Stimulated activated CD4-positive, alpha-beta T cell treated with anti-CD3 and anti-CD28 coated beads, Interleukin-15, amount 100 ng/mL, for 48 hours (primary cell): ENCODE data around the gene BIN2.
A peak's percentile ranks its signal among the peaks of the same experiment; 100 is the strongest.
"Not testable (repeated sequence)": the region's sequence is repeated elsewhere in the genome, so short reads cannot be mapped to it uniquely, and the experiment has no call there.

Experiments
- DNase-seq, 2 donors: peaks; one replicate each; pipeline ENCODE4 v3.0.0-alpha.2; 2020; ENCODE audit warnings: low read depth in 2 of 2

The BIN2 gene

DNA sequence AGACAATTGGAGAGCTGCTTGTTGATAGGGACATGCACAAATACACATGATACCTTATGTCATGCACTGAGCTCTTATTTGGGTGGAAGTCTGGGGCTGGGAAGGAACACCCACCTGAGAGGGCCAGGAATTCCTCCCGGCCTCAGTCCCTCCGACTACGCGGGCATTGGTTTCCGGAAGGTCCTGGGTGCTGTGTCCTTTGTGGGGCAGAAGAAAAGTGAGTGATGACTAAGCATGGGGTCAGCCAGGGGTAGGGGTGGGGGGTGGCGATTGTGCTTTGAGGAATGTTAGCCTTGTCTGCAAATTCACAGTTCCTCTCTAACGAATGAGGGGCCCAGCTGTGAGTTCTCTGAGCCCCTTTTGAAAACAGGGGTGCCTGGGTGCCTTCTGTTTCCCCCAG, 21.7 kb upstream of the BIN2 start:
- DNase-seq: no peak

DNA sequence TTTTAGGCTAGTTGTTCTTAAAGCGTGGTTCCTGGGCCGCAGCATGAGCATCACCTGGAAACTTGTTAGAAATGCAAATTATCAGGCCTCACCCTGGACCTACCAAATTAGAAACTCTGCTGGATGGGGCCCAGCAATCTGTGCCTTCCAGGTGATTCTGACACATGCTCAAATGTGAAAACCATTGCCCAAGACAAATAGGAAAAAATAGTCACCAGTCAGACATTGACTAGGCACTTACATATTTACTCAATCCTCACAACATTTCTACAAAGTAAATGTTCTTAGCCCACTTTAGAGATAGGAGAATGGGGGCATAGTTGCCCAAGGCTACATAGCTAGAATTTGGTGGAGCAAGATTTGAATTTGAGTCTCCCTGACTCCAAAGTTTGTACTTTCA, 19.2 kb upstream of the BIN2 start:
- DNase-seq: no peak

DNA sequence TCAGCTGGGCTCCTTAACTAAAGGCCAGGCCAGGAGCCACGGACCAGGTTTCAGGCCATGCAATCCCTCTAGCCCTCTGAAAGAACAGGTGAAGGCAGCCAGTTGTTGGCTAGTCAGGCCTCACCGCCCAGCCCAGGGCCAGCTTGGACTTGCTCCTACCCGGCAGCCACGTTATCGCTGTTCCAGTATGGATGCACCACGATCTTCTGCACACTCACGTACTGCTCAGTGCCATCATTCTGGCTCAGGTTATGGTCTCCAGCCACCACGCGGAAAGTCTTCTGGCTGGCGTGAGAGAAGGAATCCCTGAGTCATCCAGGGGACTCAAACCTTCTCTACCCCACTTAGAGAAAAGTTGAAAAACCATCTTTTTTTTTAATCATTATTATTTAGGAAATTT, 18.4 kb upstream of the BIN2 start:
- DNase-seq: no peak

DNA sequence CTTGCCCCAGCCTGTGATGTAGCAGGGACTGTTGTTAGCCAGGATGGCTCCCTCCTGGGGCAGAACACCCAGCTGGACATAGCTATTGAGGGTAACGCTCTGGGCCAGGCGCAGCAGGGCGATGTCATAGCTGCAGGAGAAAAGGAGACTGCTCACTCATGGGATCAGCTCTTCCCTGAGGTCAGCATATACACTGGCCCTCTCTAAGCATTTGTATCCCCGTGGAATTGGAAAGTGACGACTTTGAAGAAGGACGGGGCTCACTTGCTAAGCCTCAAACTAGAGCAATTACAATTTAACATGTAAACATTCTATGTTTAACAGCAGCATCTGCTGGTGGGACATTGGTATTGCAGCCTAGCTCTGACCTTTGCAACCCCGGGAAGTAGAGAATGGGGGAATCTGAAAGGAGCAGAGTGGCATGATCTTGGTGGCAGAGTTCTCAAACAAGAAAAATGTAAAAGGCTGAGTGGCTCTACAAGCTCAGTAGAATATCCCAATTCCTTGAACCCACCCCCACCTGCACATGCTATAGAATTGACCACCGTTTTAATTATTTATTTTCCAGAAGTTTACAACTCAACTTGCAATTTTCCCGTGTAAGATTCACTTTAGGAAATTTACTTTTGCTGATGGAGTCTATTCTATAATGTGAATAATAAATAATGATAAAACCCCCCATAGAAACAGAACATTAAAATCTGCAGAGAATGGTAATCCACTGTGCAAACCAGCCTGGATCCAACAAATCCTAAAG, 17.5 kb upstream of the BIN2 start:
- DNase-seq: peak; percentile 37 to 67

DNA sequence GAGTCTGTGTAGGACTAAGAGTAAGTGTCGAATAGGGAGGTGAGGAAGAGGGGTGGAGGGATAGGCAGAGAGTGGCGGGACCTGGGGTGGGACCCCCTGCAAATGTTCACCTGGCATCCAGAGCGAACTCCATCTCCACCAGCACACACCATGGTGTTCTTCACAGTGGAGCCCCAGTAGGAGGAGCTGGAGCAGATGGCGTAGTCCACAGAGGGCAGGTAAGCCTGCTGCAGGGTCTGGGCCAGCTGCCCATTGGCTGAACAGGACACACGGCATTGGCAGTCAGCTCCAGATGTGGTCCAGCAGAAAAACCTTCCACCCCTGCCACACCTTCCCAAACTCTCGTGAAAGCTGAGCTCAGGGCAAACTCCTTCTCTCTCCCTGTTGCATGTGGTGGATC, 15.8 kb upstream of the BIN2 start:
- no peak for DNase-seq

DNA sequence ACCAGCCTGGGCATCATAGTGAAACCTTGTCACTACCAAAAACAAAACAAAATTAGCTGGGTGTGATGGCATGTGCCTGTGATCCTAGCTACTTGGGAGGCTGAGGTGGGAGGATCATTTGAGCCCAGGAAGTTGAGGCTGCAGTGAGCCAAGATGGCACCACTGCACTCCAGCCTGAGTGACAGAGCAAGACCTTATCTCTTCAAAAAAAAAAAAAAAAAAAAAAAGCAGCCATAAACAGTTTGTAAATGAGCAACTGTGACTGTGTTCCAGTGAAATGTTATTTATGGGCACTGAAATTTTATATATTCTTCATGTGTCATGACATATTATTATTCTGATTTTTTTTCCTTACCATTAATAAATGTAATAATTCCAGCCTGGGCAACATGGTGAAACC, 13.4 kb upstream of the BIN2 start:
- DNase-seq: not testable (repeated sequence)

DNA sequence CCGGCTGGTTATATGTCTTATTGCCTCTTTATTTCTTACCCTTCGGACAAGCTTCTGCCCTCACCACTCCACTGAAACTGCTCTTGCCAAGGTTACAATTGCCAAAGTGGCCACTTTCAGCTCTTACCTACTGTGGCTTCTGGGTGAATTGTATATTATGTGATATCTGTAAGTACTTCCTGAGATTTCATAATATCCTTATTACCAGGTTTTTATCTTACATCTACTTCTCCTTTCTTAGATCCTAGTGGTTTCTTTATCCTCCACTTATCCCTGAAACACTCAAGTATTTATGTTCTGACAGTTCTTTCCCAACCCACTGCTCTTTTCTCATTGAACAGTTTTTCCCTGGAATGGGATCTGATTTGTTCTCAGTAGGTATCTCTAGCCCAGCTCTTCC, 12.0 kb upstream of the BIN2 start:
- no peak for DNase-seq

DNA sequence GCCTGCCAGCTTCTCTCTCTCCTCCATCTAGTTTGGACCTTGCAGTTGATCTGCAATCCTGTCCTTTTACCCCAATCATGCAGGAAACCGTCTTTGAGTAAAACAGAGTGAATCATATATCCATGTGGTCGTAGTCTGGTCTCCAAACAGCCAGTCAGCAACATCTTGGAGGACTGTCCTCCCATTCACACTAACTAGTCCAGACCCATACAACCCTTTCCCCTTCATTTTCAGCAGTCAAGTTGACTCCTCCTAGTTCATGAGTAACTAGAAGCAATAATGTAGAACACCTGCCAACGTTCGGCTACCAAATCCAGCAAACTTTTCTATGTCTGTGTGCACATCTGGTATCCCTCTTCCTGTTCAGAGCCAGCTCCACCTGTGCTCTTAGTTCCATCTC, 10.8 kb upstream of the BIN2 start:
- DNase-seq: no peak

DNA sequence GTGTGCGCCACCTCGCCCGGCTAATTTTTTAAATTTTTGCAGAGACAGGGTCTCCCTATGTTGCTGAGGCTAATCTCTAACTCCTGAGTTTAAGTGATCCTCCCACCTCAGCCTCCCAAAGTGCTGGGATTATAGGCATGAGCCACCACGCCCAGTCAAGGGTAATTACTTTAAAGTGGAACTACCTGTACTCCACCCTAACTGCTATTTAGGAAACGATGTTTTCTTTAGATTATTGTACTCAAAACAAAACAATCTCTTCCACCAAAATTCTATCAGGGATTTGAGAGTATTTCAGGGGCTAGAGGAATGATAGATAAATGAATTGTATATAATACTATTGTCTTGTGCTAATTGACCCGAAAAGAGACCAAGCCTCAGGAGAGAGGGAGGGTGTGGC, 9.6 kb upstream of the BIN2 start:
- no peak for DNase-seq

DNA sequence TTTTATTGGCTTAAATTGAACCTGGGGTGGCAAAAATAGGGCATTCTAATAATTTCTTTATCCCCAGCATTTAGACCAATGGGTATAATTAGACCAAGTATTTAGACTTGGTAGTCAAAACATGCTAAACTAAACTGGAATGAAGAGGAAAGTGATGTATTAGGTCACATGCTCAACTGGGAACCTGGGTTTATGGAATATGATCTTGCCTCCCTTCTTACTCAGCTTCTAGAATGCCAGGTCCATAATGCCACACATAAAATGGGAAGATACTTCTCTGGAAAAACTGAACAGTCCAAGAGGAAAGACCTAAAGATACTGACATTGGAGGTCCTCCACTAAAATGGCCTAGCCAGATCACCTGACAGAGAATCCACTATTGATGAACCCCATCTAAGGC, 6.2 kb upstream of the BIN2 start:
- DNase-seq: no peak

DNA sequence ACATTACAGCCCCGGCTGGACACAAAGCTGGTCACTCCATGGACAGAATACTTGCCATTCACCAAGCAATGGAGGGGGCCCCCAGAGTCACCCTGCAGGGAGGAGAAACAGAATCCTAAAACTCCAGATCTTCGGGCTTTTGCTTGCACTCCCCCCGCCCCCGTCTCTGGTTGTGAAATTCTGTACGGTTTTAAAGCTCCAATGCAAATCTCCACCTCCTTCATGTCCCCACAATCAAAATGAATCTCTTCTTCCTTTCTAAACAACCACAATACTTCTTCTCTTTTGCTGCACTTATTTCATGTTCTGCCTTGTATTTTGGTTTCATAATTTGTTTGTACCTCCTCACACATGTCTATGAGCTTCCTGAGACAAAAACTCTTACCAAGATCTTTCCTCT, 5.8 kb upstream of the BIN2 start:
- DNase-seq: no peak

DNA sequence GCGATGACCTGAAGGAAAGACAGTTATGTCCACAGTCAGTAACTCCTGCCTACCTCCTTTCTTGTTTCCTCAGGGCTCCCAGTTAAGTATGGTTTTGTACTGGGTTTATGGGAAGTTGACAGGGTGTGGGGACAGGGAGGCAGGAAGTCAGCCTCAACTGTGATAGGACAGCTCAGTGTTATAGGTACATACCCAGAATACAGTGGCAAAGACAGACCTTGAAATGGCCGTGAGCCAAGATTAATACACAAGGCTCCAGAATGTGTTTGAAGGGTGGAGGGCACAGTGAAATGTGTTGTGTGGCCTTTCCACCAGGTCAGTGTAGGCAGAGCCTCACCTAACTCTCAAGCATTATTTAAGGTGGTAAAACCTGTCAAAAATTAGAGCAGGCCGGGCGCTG, 4.6 kb upstream of the BIN2 start:
- no peak for DNase-seq

DNA sequence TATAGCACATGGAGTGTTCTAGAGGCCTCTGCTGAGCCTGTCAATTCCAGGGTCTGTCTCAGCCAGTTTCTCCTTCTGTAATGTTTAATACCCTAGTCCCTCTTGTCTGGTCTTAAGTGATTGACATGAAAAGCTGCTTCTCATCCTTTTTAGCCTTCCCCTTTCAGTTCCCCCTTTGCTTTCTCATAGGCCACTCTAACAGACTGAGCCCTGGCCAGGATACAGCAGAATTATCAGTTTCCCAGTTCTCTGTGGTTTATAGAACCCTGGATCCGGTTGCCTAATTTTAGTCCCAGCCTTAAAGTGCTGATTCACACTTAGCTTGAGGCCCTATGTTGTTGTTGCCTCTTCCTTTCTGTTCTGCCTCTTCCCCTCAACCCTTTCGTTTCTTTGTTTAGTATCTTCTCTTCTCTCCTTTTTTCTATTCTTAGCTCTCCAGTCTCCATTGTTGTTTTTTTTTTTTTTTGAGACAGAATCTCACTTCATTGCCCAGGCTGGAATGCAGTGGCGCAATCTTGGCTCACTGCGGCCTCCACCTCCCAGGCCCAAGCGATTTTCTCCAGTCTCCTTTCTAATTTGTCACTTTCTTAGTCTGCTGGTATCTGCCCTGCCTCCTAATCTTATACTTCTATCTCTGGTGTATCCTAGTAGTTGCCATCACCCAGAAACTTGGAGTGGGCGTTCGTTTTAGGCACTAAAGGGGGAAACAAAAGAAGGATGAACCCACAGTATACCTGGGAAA, 2.9 kb upstream of the BIN2 start:
- DNase-seq: no peak

DNA sequence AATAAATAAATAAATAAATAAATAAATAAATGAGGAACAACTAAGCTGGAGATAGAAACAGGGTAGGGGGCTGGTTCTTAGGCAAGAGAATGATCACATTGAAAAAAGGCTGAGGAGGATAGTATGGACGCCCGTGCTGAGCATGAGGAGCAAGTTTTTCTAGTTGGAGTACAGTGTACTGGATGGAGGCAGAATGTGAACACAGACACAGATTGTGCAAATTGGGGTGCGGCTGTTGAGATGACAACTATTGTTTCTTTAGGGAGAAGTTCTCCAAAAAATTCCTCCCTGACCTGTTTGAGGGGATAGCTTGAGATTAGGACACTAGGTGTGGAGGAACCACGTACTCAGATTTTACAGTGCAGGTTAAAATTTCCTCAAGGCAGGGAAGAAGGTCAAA, 979 bp upstream of the BIN2 start:
- no peak for DNase-seq

DNA sequence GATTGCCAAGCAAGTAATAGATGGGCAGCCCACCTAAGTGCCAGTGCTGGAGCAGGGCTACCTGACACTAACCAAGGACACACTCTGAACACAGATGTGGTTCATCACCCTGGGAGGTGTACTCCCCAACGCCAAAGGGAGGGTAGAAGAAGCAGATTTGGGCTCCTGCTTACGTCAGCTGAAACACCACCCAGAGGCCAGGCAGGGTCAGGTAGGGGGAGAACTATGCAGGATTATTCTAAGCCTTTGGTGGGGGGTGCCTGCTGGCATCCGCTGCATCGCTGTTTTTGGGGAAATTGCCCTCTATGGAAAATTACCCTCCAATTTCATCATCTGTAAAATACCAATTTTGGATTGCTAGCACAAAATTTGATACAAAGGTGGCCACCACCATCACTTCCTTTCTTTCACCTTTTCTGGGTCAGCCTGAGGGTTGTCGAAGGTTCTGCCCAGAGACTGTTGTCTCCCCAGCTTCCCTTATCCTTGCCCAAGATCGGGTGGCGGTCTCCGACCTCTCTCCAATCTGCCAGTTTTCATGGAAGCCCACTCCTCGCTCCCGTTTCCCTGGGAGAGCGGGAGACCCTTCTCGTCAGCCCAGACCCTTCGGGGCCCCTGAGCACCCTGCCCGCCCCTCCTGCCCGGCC, 535 bp downstream of the BIN2 start:
- DNase-seq: peak; percentile 33 to 43

DNA sequence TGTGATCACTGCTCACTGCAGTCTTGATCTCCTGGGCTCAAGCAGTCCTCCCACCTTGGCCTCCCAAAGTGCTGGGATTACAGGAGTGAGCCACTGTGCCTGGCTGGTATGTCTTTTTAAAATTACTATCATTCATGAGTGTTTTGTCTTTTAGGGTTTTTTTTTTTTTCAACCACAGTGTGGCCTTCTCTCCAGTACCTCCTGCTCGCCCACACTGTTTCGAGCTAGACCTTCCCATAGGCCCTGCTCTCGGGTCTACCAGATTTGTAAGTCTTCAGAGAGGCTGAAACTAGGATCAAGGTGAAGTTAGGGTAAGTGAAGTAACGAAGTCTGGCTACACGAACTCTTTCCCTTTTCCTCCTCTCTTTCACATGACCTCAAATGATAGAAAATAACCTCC, 1.5 kb downstream of the BIN2 start:
- peak; percentile 39 to 48 for DNase-seq

DNA sequence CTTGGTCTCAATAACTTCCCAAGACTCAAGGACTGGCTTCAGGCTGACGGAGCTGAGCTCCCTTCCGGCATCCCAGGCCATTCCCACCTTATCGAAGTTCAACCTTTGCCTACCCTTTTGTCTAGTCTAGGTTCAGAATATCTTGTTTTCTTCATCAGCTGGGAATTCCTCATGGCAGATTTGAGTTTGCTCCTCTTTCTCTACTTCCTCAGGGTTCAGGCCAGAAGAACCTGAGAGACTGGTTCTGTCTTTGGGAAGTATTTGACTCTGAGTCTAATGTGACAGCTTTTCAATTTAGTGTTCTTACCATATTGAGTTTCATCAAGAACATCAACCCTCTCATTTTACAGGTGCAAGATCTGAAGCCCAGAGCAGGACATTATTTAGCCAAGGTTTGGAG, 2.1 kb downstream of the BIN2 start:
- no peak for DNase-seq

DNA sequence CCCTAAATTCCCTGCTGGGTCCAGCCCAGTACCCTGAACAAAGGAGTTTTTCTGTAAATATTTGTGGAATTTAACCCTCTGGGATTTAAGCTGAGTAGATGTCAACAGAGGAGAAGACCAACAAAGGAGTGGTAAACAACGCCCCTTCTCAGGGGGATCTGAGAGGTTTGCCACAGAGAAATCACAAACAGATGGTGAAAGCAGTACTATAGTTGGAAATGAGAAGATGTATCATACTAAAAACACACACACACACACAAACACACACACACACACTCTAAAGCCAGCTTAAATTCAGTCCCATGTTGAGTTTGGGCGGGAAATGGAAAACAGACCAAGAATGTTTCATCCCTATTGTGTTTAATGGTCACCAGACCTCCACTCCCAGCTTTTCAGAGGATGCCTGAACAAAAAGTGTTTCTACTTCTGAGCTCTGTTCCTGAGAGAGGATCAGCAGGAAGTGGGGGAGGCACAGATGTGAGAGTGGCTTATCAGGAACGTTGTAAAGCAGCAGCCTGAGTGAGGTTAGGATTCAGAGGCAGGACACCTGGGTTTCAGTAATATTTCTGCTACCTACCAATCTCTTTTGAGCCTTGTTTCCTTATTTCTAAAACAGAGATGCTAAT, 3.2 kb downstream of the BIN2 start:
- DNase-seq: no peak

DNA sequence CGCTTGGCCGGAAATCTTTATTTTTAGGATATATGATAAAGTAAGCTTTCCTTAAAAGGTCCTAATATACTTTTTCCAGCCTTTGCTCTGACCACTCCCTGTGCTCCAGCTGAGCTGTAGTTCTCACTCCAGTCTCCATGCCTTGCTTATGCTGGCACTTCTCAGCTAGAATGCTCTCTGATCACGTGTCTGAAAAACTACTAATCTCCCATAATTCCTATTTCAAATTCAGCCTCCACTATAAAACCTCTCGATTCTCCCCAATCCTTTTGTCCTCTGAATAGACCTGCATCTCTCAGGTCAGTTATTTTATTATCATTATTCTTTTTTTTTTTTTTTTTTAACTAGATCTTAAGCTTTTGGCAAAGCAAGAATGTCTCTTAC, 3.7 kb downstream of the BIN2 start:
- no peak for DNase-seq

DNA sequence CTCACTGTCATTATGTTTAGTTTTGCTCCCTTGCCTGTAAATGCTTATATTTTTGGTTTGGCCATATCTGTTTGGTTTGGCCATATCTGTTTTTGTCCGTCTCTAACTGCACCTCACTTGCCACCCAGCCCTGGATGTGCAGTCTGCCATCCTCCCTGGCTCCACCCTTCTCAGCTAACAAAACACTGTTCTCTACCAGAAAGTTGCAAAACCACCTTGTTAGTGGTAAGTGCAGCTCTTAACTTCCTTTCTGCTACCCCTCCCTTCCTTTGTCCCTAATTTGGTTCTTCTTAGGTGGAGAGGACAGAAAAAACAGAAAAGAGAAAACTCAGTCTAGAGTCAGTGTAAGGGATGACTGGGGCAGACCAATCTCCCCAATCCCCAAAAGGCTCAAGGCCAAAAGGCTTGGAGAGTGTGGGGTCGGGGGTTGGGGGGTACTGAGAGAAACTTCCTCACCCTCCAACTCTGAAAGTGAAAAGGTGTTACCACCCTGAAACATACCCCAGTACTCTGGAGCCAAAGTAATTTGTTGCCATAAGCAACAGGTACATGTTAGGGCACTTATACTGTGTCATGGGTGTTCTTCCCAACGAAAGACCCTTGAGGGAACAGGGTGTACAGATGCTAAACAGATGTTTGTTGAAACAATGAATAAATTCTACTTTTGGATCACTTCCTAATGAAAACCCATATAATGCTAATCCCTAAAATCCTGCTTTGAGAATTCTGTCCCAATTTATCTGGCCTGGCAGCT, 5.0 kb downstream of the BIN2 start:
- DNase-seq: no peak

DNA sequence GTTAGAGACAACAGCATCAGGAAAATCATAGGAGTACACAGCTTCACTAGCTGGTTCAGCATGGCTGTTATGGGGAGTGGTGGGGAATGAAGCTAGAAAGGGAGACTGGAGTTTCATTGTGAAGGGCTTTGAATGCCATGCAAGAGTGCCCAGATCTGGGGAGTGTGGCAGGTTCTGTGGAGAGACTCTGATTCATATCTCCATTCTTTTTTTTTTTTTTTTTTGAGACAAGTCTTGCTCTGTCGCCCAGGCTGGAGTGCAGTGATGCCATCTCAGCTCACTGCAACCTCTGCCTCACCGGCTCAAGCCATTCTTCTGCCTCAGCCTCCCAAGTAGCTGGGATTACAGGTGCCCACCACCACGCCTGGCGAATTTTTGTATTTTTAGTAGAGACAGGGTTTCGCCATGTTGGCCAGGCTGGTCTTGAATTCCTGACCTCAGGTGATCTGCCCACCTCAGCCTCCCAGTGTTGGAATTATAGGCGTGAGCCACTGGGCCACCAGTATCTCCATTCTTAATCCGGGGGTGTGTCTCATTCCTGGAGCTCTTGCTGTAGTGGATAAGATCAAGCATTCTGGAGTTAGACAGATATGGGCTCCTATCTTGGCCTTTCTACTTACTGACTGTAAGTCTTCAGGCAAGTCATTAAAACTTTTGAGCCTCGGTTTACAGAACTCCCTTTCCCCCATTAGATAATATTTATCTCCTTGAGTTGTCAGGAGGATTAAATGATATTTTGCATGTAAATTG, 5.7 kb downstream of the BIN2 start:
- not testable (repeated sequence) for DNase-seq
